Kasumi-1 (cell line): ENCODE results near the gene BACE1-AS.
"Not testable (repeated sequence)": the region's sequence is repeated elsewhere in the genome, so short reads cannot be mapped to it uniquely, and the experiment has no call there.

Experiments
- DNase-seq, 2 experiments: peaks; one replicate each; lab custom pipeline; 2025; lab: John Stamatoyannopoulos, UW

The BACE1-AS gene

GRCh38 chr11:117327255-117327566, 36.1 kb downstream of the BACE1-AS start:
- not testable (repeated sequence) for DNase-seq

- DNase-seq, result peak; percentile 95 to 97
These were observed 36.6 kb downstream of the BACE1-AS start, which contains the start of gene CEP164 for GRCh38 chr11:117327567-117328374. TSS of gene CEP164 (plus strand) at chr11:117327854. CDS start at chr11:117338587, 10,733 bp downstream.

DNA sequence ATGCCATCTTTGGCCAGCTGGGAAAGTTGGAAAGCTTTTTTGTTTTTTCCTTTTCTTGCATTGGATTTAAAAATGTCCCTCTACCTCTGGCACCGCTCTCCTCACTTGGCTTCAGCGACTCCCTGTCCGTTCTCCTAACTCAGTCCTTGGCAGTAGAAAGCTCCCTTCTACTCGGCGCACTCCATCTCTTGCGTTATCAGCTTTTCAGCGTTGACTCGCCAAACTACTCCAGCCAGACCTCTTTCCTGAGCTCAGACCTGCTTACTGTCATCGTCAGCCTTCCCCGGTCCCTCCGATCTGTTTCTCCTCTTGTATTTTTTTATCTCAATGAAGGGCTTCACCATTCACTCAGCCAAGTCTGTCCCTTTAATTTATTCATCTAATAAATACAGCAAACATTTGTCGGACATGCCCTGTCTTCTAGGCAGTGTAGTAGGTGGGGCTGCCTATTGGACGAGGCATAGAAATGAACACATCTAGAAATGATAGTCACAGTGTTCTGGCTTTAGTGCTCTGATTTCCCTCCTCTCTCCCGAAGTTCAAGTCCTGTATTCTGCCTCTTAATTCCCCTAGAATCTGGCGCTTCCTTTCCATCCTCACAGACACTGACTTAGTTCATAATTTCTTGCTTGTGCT, 37.3 kb downstream of the BACE1-AS start:
- peak; percentile 23 to 40 for DNase-seq

DNA sequence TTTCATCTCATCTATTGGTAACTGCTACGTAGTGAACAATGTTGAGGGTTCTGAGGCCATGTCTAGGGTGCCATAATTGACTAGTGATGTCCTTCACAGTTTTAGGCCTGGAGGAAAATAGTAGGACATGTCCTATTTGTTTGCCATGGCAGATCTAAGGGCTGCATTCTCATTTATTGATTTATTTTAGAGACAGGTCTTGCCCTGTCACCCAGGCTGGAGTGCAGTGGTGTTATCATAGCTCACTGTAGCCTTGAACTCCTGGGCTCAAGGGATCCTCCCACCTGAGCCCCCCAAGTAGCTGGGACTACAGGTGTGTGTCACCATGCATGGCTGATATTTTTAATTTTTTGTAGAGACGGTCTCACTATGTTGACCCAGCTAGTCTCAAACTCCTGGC, 41.7 kb downstream of the BACE1-AS start:
- no peak for DNase-seq

GRCh38 chr11:117333917-117334316, 42.8 kb downstream of the BACE1-AS start:
- no peak for DNase-seq

DNA sequence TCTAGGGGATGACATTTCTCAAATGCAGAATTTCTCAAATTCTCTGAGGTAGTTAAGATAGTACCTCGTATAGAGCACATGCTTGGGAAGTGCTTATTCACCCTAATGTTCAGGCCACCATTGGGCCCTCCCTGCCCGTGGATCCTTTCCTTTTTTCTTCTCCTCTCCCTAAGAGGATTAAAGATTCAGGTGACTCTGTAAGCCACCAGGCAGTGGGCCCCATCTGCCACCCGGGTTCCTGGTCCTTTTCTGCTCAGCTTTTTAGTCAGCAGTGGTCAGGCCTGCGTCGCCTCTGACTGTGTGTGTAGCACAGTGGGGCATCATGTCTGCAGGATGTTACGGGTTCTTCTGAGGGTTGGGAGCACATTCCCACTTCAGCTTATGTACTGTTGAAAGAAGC, 43.8 kb downstream of the BACE1-AS start:
- no peak for DNase-seq

DNA sequence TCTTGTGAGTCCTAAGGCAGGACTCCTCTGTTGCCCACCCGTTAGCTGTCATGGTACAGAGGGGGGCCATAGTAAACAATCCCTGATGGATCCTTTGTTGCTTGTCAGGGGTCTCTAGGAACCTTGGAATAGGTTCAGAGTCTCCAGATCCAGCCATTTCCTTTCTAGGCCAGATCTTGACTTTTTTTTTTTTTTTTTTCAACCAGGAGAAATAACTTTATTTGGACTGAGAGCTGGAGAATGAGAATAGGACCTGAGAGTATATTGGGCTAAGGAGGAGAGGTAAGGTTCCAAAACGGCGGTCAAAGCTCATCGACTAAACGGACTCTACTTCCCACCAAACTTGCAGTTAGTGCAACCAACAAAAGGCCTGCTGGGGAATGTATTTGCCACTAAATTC, 44.3 kb downstream of the BACE1-AS start:
- no peak for DNase-seq

DNA sequence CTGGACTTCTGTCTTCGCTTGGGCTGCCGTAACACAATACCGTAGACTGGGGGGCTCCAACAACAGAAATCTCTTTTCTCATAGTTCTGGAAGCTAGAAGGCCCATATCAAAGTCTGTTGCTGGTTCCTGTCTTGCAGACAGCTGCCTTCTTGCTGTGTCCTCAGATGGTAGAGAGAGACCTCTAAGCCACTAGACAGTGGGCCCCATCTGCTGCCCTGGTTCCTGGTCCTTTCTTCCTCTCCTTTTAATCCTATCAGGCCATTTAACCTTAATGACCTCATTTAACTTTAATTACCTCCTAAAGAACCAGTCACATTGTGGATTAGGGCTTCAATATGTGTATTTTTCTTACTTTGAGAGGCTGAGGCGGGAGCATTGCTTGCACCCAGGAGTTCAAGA, 45.9 kb downstream of the BACE1-AS start:
- DNase-seq, result no peak
